DMS114 treated with DMSO at 0.1 percent for 48 hours (cell line): ENCODE data around the gene BTLA.
"Not testable (repeated sequence)": the region's sequence is repeated elsewhere in the genome, so short reads cannot be mapped to it uniquely, and the experiment has no call there.

Source experiments
- DNase-seq: peaks from one replicate; lab custom pipeline; 2025; ENCODE audit not compliant: unreplicated experiment; lab: John Stamatoyannopoulos, UW

The BTLA gene

DNA sequence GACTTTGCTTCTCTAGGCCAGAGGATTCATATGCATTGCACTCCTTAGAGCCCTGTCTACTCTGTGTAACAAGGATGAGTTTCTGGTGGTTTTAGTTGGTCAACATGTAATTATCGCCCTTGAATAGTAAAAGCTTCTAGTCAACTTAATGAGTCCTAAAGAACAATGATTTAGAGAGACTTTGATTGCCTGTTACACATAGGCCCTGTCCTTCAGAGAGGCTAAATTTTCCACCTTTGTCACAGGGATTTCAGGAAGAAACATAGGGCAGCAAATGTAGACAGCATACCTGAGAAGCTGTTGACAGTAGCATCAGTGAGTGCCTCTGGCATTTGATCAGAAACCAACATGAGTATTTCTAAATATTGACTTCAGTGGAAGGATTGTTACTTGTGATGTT lies 7.1 kb downstream of the BTLA start:
- DNase-seq, result no peak

GRCh38 chr3:112491373-112491772 lies 7.9 kb downstream of the BTLA start:
- no peak for DNase-seq

DNA sequence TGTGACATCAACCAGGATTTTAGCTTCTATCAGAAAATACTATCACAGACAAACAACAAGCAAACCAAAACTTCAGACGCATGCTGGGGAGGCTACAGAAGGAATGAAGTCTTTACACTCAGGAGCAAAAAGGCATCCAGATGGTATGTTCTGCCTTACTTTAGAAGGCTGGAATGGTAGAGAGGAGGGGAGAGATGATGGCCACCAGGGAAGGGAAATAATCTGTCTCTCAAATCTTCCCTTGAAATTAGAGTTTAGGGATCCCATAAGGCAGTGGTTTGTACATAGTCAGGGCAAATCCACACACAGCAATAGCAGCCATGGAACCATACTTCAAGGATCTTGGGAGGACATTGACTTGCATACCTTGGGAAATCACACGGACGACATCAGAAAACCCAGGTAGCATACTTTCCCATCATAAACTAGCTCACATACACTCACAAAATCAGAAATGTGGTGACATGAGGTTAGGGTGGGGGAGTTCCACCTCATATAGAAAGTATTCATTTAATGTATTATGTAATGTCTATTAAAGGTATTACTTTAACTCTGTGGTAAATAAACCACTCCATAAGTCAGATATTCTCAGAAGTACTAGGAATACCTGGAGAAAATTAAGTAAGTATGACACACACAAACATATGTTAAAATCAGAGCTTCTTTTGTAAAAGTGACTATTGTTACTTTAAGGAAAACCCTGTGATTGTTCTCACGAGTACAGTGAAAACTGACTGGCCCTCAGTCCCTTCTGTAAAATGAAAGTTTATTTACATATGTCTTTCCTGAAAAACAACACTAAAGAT lies 9.4 kb downstream of the BTLA start:
- DNase-seq, result no peak

DNA sequence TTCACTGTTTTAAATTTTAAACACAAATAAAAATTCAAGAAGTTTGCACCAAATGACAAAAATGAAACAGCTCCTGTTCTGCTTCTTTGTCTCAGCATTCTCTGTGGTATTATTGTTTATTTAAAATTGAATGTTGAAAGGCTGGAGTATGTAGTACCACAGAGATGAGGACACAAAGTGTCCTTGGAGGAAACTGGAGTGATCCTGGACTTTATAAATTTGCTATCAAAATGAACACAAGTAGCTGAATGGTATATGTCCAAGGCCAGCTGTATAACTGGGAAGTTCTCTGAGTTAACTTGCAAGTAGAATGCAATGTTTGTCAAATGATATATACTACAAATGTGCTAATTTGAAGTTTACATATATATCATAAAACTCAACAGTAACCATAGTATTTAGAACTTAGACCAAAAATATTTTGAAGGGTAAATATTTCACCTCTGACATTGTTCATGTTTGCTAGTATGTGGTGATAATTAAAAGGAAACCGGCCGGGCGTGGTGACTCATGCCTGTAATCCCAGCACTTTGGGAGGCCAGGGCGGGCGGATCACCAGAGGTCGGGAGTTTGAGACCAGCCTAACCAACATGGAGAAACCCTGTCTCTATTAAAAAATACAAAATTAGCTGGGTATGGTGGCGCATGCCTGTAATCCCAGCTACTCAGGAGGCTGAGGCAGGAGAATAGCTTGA lies 12.3 kb downstream of the BTLA start:
- no peak for DNase-seq

DNA sequence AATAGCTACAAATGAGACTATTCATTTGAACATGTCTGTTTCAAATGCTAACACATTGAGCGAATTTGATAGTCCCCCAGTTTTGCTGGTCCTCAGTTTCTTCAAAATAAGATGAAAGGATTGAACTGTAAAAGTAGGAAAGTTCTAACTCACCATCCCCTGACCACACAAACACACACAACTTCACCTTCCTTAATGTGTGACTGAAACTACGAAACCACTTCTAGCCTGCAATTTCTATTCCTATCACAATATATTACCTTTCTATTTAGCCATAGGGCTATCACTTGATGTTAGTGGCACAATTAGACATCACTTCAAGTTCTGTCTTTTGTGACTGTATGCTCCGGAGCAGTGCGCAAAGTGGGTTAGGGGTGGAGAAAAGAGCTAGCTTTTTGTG lies 14.9 kb downstream of the BTLA start:
- no peak for DNase-seq

GRCh38 chr3:112482675-112483074 lies 16.6 kb downstream of the BTLA start:
- no peak for DNase-seq

GRCh38 chr3:112481302-112481721 lies 18.0 kb downstream of the BTLA start:
- no peak for DNase-seq

- DNase-seq, result no peak
Measured at GRCh38 chr3:112477891-112478290, 21.4 kb downstream of the BTLA start.

- no peak for DNase-seq
Measured at GRCh38 chr3:112476346-112476745, 22.9 kb downstream of the BTLA start.

DNA sequence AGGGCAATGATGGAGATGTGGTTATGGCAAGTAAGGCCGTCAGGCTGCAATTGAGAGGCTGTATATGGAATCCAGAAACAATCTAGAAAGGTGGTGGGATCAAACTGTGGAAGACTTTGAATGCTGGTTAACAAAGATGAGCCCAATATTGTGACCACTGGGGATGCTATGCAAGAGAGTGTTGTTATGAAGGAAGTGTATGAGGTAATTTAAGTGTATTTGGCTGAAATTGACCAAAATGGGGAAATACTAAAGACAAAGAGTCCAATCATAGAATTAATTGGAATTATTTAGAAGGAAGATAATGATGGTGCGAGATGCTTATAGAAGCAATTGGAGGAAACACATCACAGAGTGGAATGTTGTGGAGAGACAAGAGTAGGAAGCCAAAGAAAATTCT lies 24.5 kb downstream of the BTLA start:
- no peak for DNase-seq

DNA sequence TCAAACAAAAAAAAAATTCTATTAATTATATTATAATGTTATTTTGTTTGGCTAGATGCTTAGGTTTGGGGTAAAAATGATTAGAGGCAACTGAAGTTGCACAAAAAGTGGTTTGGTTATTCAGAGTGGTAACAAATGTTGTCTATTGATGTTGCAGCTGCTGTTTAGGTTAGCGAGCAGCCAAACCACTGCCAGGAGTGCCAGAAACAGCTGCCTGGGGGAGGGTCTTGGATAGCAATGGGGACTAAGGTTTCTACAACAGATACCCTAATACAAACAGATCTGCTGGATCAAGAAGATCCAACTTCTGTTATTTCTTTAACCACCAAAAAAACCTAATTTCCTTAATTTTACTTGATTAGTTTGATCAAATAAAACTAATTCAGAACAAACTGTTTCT lies 26.6 kb downstream of the BTLA start:
- no peak for DNase-seq

GRCh38 chr3:112471596-112472325 lies 27.5 kb downstream of the BTLA start:
- DNase-seq, result no peak

GRCh38 chr3:112470788-112471187 lies 28.5 kb downstream of the BTLA start:
- no peak for DNase-seq

GRCh38 chr3:112469671-112470070 lies 29.6 kb downstream of the BTLA start:
- no peak for DNase-seq

DNA sequence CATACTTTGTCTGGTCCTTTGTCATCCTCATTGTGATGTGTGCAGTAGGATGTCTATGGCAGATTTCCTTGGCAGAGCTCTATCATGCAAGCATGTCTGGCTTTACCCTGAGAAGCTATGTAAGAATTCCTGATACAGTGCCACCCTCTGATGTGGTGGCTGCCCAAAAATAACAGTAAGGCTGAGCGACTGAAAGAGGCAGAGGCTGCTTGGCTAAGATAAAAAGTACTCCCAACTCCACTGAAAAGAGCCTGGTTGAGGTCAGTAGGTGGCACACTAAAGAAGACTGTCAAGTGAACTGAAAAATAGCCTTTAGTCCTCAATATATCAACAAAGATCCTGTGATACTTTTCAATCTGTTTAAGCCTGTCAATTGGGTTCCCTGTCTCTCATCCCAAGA lies 31.7 kb downstream of the BTLA start:
- no peak for DNase-seq

DNA sequence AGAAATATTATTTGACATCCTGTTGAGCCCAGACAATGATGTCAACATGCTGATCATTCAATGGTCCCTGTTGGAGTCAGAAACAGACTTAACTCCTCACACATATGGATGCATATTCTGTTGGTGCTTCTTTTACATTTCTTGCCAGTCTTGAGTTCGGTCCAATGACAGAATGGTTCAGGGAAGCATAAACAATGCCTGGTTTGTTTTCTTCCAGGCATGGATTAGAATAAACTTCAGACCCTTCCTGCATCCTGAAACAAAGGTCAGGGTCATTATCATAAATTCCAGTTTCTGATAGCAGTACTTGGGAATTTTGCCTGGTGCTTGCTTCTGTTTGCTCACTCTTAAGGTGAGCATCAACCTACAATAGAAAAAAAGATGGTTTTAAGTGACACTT lies 33.3 kb downstream of the BTLA start:
- DNase-seq, result no peak

DNA sequence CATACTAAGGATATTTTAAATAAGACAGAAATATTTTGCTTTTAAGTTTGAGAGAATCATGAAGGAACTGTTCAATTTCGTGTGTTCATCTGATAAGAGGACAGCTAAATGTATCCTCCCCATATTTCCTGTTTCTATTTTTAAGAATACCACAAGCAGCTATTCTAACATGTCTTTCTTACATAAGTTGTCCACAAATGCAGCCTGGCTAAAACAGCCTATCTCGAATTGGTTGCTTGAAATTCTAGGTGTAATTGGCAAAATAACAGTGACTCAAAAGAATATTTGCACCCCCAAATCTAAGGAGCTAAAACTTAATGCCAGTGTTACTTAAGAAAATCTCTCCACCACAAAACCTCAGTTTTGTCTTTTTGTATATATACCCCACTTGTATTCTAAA lies 35.0 kb downstream of the BTLA start:
- DNase-seq, result no peak

DNA sequence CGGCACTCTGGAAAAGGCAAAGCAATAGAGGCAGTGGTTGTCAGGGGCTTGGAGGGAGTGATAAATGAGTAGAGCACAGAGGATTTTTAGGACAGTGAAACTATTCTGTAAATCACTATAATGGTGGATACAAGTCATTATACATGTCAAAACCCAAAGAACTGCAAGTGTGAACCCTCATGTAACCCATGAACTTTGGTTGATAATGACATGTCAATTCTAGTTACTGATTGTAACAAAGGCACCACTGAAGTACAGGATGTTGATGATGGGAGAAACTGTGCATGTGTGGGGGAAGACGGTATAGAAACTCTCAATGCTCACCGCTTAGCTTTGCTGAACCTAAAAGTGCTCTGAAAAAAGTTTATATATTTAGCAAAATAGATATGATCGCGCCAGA lies 36.0 kb downstream of the BTLA start:
- DNase-seq, result no peak

DNA sequence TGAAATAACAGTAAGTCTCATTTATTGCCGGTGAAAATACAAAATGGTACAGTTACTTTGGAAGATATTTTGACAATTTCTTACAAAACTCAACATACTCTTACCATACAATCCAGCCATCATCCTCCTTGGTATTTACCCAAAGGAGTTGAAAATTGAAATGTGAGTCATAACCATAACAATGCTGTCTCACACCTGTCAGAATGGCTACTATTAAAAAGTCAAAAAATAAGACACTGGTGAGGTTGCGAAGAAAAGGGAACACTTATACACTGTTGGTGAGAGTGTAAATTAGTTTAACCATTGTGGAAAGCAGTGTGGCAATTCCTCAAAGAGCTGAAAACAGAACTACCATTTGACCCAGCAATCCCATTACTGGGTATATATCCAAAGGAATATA lies 37.5 kb downstream of the BTLA start:
- not testable (repeated sequence) for DNase-seq

GRCh38 chr3:112460519-112461195 lies 38.6 kb downstream of the BTLA start:
- no peak for DNase-seq

- DNase-seq, result no peak
Measured at GRCh38 chr3:112459750-112460149, 39.5 kb downstream of the BTLA start.
